Measurements from ENCODE around the gene SLC43A3. TPM values are rescaled to one million over a fixed set of nuclear protein-coding genes. Genes with fewer than 3 reads are reported as not detected.

Gene SLC43A3
- total RNA-seq, 1 experiment from 2014 or later, result 8.6 TPM

- H3K27me3 ChIP-seq (ENCODE audit: control insufficient read depth, insufficient read depth, low read length), result no peaks in the 10 kb centered on the region
- BruUV-seq (replicated peaks), result no TSS peak
- no peaks in the 10 kb centered on the region for H3K4me1 ChIP-seq (ENCODE audit: control insufficient read depth, insufficient read depth, low read length)
- ChIA-PET CTCF (interaction anchor here (0.7 kb wide), 1 partner anchor 78 kb away, joined by 4 read pairs; no protein-coding TSS in a partner anchor), POLR2A (no interaction called here)
- H3K27ac ChIP-seq (ENCODE audit: low read length), result no peak overlapping the region
- DNase-seq (ENCODE audit: low read depth, low spot score), result no peak
- TF ChIP-seq SIN3A (IDR thresholded peaks at IDR 0.05; ENCODE audit: borderline replicate concordance, insufficient read depth, low read depth, low read length), result no peak
- TF ChIP-seq POLR2AphosphoS5 (IDR thresholded peaks at IDR 0.05; ENCODE audit: low read depth, low read length), result no peak
- no peak for TF ChIP-seq TCF7L2 (IDR thresholded peaks at IDR 0.05; ENCODE audit: low read depth, low read length)
- no peak for TF ChIP-seq CTCF (IDR thresholded peaks at IDR 0.05)
- no peak for TF ChIP-seq REST (IDR thresholded peaks at IDR 0.05; ENCODE audit: insufficient read depth in 1 of 2, low read depth in 2 of 2, low read length in 1 of 2)
- no peaks in the 10 kb centered on the region for H3K36me3 ChIP-seq (ENCODE audit: control insufficient read depth, insufficient read depth, low read length)
- intact Hi-C loops (cut with micrococcal nuclease; ENCODE audit: unreplicated experiment) (no loop called here), in situ Hi-C loops (cut with HindIII; ENCODE audit: low pct_unique_long_range_greater_than_20kb, low sequenced_read_pairs) (no loop called here)
- no peaks in the 10 kb centered on the region for H3K9me3 ChIP-seq (ENCODE audit: control insufficient read depth, insufficient read depth, low read depth, low read length)
- no peak overlapping the region for H3K4me3 ChIP-seq (ENCODE audit: low read depth in 2 of 2, low read length in 2 of 2)
- ATAC-seq, result no peak
Observed at GRCh38 chr11:57436031-57436430, 9.1 kb upstream of the SLC43A3 start.

- Histone ChIP-seq H3K4me3 (ENCODE audit: low read depth in 2 of 2, low read length in 2 of 2) (no peak overlapping the region), H3K9me3 (ENCODE audit: control insufficient read depth, insufficient read depth, low read depth, low read length) (no peaks in the 10 kb centered on the region), H3K4me1 (ENCODE audit: control insufficient read depth, insufficient read depth, low read length) (no peaks in the 10 kb centered on the region), H3K27me3 (ENCODE audit: control insufficient read depth, insufficient read depth, low read length) (no peaks in the 10 kb centered on the region), H3K36me3 (ENCODE audit: control insufficient read depth, insufficient read depth, low read length) (no peaks in the 10 kb centered on the region), H3K27ac (ENCODE audit: low read length) (no peak overlapping the region)
- intact Hi-C loops (cut with micrococcal nuclease; ENCODE audit: unreplicated experiment), result no loop called here
- DNase-seq (ENCODE audit: low read depth, low spot score), result no peak
- in situ Hi-C loops (cut with HindIII; ENCODE audit: low pct_unique_long_range_greater_than_20kb, low sequenced_read_pairs), result no loop called here
- CTCF ChIA-PET, result no interaction called here
- no peak for ATAC-seq
- TF ChIP-seq REST (IDR thresholded peaks at IDR 0.05; ENCODE audit: insufficient read depth in 1 of 2, low read depth in 2 of 2, low read length in 1 of 2), result no peak
- no peak for TF ChIP-seq TCF7L2 (IDR thresholded peaks at IDR 0.05; ENCODE audit: low read depth, low read length)
- TF ChIP-seq POLR2AphosphoS5 (IDR thresholded peaks at IDR 0.05; ENCODE audit: low read depth, low read length), result no peak
- TF ChIP-seq SIN3A (IDR thresholded peaks at IDR 0.05; ENCODE audit: borderline replicate concordance, insufficient read depth, low read depth, low read length), result no peak
- no peak for TF ChIP-seq CTCF (IDR thresholded peaks at IDR 0.05)
- POLR2A ChIA-PET, result no interaction called here
- no TSS peak for BruUV-seq (replicated peaks)
Observed at GRCh38 chr11:57434640-57435546, 8.0 kb upstream of the SLC43A3 start.

Data from Panc1 (cell line).